Measurements from ENCODE around the gene MOG. TPM values are rescaled to one million over a fixed set of nuclear protein-coding genes. Genes with fewer than 3 reads are reported as not detected.

The MOG gene
- polyA plus RNA-seq, 1 of the 3 experiments (the other 2 are of a cell fraction), result not detected

- POLR2A ChIA-PET, result interaction anchor here (1.1 kb wide), 1 partner anchor 15 kb away, joined by 5 read pairs; no protein-coding TSS in a partner anchor
- Histone ChIP-seq H3K9ac (peak overlapping the region; percentile 61; the same call in 1 of the 2 replicates), H3K4me3 (ENCODE audit: low read depth in 2 of 2, low read length in 1 of 2) (peak overlapping the region; percentile 54 to 61), H2AFZ (ENCODE audit: low read depth) (no peak overlapping the region), H3K9me3 (no peaks in the 10 kb centered on the region), H4K20me1 (ENCODE audit: insufficient read depth) (no peaks in the 10 kb centered on the region), H3K36me3 (replicated peaks in 1 of 2; ENCODE audit: control insufficient read depth in 1 of 2, insufficient read depth in 2 of 2, low read length in 1 of 2) (peaks cover 3 to 19% of the 10 kb centered on the region in 2 experiments), H3K4me1 (ENCODE audit: control insufficient read depth in 1 of 2, insufficient read depth in 2 of 2, low read depth in 1 of 2, low read length in 1 of 2) (peaks cover 16 to 20% of the 10 kb centered on the region in 2 experiments; a peak in 2 of 4 replicates), H3K79me2 (ENCODE audit: insufficient read depth) (peaks cover 14% of the 10 kb centered on the region; the same call in 1 of the 2 replicates), H3K27me3 (ENCODE audit: insufficient read depth) (no peaks in the 10 kb centered on the region), H3K9me2 (no peaks in the 10 kb centered on the region), H3F3A (replicated peaks; ENCODE audit: insufficient read depth) (no peaks in the 10 kb centered on the region), H3K4me2 (peak overlapping the region; percentile 86), H3K27ac (ENCODE audit: low read depth in 2 of 2, low read length in 1 of 2) (peak overlapping the region in 1 of 2 experiments; percentile 53; a peak in 1 of 4 replicates)
- DNase-seq, result peak; percentile 67
- CTCF ChIA-PET, result interaction anchor here (0.6 to 7.6 kb wide), 7 partner anchors 9 to 38 kb away, joined by 3 to 79 read pairs (median 12); no protein-coding TSS in a partner anchor
- WGBS (ENCODE audit: low lambda C conversion rate), result 81% methylated on average over 11 of the region's 31 CpGs
- TF ChIP-seq MAX (IDR thresholded peaks at IDR 0.05; ENCODE audit: low read depth) (no peak), MEF2A (IDR thresholded peaks at IDR 0.05; ENCODE audit: borderline replicate concordance, low read depth) (no peak), CHD2 (IDR thresholded peaks at IDR 0.05; ENCODE audit: low read length, partially characterized antibody) (no peak), SMC3 (IDR thresholded peaks at IDR 0.05; ENCODE audit: low read depth, low read length) (no peak), JUND (IDR thresholded peaks at IDR 0.05) (no peak)
These were observed 29.7 kb upstream of the MOG start for GRCh38 chr6:29626948-29627754.

GRCh38 chr6:29627755-29628418 is 29.0 kb upstream of the MOG start:
- Histone ChIP-seq H3K27ac (ENCODE audit: low read depth in 2 of 2, low read length in 1 of 2) (peak overlapping the region; percentile 50 to 74; a peak in 3 of 4 replicates), H2AFZ (ENCODE audit: low read depth) (peak overlapping the region; percentile 82), H4K20me1 (ENCODE audit: insufficient read depth) (no peaks in the 10 kb centered on the region), H3K4me3 (ENCODE audit: low read depth in 2 of 2, low read length in 1 of 2) (peak overlapping the region; percentile 54 to 74), H3K9me2 (no peaks in the 10 kb centered on the region), H3K79me2 (ENCODE audit: insufficient read depth) (peaks cover 14% of the 10 kb centered on the region; the same call in 1 of the 2 replicates), H3F3A (replicated peaks; ENCODE audit: insufficient read depth) (no peaks in the 10 kb centered on the region), H3K9ac (peak overlapping the region; percentile 66), H3K36me3 (replicated peaks in 1 of 2; ENCODE audit: control insufficient read depth in 1 of 2, insufficient read depth in 2 of 2, low read length in 1 of 2) (peaks cover 0 to 12% of the 10 kb centered on the region in 2 experiments), H3K27me3 (ENCODE audit: insufficient read depth) (no peaks in the 10 kb centered on the region), H3K4me1 (ENCODE audit: control insufficient read depth in 1 of 2, insufficient read depth in 2 of 2, low read depth in 1 of 2, low read length in 1 of 2) (peaks cover 16 to 20% of the 10 kb centered on the region in 2 experiments; a peak in 2 of 4 replicates), H3K9me3 (no peaks in the 10 kb centered on the region), H3K4me2 (peak overlapping the region; percentile 99)
- POLR2A ChIA-PET, result interaction anchor here (1.1 kb wide), 1 partner anchor 16 kb away, joined by 5 read pairs; no protein-coding TSS in a partner anchor
- CTCF ChIA-PET, result interaction anchor here (0.6 to 7.6 kb wide), 13 partner anchors 9 to 704 kb away, joined by 3 to 79 read pairs (median 4); partner anchors contain the start of gene TRIM27
- WGBS (ENCODE audit: low lambda C conversion rate), result under 1% methylated on average over 42 of the region's 51 CpGs
- DNase-seq, result peak; percentile 94
- TF ChIP-seq CTCF (IDR thresholded peaks at IDR 0.05) (no peak), RXRA (IDR thresholded peaks at IDR 0.05; ENCODE audit: borderline replicate concordance, low read depth) (no peak), USF1 (IDR thresholded peaks at IDR 0.05; ENCODE audit: borderline replicate concordance, low read depth) (no peak), RFX5 (IDR thresholded peaks at IDR 0.05; ENCODE audit: low read length) (no peak), CHD2 (IDR thresholded peaks at IDR 0.05; ENCODE audit: low read length, partially characterized antibody) (no peak), REST (IDR thresholded peaks at IDR 0.05; ENCODE audit: low read depth, low read length) (no peak), MEF2A (IDR thresholded peaks at IDR 0.05; ENCODE audit: borderline replicate concordance, low read depth) (no peak), IRF3 (IDR thresholded peaks at IDR 0.05; ENCODE audit: low read depth, low read length) (no peak), JUND (IDR thresholded peaks at IDR 0.05) (no peak), SIN3A (IDR thresholded peaks at IDR 0.05; ENCODE audit: borderline replicate concordance, low read depth, low read length) (no peak), TAF1 (IDR thresholded peaks at IDR 0.05; ENCODE audit: borderline replicate concordance, low read depth, low read length) (0 out of 2 replicates have a peak, but pooled peaks have one; percentile 14), GABPA (IDR thresholded peaks at IDR 0.05; ENCODE audit: low read depth) (no peak), POLR2AphosphoS5 (IDR thresholded peaks at IDR 0.05; ENCODE audit: low read depth, low read length) (peak; percentile 44; the same call in 1 of the 2 replicates)

All from SK-N-SH (cell line).